GM21619 (cell line): ENCODE data around the gene CCDC136.

Experiments used
- ATAC-seq: cut with Tn5 transposase; IDR thresholded peaks from one replicate; pipeline ENCODE4 v1.9.1; 2021; ENCODE audit not compliant: unreplicated experiment

The CCDC136 gene

DNA sequence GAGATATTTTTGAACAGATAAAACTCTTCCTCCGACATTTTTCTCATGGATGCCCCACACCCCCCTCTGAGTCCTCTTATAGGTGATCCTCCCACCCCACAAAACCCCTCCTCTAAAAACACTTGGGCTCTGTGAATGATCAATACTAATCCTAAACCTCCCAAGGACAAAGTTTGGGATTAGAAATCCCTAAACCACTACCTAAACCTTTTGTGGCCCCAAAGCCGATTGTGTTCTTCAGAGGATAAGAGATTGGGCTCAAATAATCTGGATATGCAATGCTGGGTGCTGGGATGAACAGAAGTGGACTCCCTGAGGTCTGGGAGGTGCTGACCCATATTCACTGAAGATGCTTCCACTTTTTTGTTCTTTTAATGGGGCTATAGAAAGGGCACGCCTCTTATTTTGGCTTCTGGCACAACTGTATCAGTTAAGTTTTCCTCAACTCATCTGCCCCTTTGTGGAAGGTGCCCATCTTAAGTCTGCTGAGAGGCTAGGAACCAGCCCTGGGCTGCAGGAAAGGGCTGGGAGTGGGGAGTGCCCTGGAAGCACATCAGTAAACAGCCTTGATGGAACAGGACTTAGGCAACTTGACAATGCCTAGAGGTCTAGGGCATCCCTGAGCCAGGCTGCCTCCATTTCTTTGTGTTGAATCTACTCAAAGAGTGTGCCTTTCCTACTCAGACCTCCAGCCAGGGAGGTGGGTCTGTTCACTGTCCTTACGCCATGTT lies 15.9 kb upstream of the CCDC136 start, which contains the start of gene OPN1SW:
TSS of gene OPN1SW (minus strand) at position 51 of the 731 bp plus-strand sequence. CDS start at position 38, 13 bp downstream.
- ATAC-seq = no peak

DNA sequence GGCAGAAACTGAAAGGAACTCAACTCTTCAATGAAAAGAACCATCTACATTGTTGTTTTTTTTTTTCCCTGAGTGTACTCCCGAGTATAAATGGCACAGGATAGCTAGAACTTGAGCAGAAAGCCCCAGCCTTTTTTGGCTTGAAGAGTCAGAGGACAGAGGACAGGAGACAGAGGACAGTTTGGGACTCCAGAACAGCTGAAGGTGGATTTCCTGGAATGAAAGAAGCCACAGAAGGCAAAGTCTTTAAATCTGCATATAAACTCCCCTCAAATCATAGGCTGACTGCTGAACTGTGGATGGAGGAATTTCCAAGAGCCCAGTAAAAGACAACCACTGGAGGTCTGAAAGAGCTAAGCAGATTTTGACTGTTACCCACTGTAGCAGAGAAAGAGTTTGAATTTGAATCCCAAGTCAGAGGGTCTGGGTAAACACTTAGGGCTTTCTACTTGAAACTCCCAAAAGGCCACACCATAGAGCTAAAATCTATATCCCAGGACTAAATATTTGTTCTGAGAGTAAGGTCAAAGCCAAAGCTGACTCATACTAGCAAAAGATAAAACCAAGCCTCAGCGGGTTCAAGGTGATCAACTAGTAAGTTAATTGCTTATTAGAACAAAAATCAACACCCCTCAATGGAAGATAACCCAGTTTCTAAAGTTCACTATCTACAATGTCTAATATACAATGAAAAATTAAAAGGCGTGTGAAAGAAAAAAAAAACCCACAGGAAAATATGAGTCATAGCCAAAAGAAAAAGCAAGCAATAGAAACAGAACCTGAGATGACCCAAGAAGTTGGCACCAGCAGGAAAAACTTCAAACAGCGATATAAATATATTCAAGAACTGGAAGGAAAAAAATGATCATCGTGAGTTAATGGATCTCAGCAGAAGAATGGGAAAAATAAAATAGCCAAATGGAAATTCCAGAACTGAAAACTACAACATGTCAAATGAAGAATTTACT lies 14.3 kb upstream of the CCDC136 start:
- no peak for ATAC-seq

DNA sequence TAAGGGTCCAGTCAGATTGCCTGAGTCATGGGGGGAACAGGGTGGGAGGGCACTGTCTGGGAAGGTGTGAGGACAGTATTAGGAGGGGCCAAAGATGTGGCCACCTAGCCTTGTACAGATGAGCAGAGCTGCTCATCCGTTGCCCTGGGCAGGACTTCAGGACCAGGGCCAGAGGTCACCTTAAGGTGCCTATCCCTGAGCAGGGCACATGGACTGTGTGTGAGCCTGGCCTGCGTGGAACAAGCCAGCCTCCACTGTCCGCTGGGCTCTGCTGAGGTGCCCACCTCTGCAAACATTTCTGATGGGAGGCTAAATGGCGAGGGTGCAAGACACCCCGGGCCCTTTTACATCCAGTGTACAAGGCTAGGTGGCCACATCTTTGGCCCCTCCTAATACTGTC lies 12.8 kb upstream of the CCDC136 start:
- ATAC-seq = no peak

DNA sequence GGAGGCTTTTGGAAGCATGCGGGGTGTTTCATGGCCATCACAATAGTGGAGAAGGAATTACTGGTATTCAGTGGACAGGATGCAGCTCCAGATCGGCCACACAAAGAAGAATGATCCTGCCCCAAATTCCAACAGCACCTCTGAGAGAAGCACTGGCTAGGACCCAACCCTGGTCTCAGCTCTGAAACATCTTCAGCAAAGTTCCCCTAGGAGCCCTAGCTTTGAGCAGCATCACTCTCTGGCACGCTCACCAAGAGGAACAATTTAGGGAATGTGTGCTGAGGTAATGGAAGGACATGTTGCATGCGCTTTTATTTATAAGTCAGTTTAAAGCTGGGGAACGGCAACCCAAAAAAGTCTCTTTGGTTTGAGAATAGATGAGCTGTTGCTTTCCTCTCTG lies 10.6 kb upstream of the CCDC136 start:
- no peak for ATAC-seq

DNA sequence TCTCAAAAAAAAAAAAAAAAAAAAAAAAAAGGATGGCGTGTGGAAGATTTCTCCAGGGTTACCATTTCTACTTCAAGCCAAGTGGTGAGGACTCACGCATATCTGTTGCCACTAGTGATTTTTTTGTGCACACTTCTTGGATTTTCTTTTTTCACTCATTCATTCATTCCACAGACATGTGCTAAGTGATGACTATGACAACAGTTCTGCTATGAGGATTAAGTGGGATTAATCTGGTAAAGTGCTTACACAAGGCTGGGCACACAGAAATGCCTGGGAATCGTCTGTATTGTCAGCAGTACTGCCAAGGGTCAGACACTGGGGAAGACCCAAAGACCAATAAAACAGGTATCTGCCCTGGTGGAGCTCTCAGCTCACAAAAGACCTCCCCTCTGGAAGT lies 9.9 kb upstream of the CCDC136 start:
- no peak for ATAC-seq

DNA sequence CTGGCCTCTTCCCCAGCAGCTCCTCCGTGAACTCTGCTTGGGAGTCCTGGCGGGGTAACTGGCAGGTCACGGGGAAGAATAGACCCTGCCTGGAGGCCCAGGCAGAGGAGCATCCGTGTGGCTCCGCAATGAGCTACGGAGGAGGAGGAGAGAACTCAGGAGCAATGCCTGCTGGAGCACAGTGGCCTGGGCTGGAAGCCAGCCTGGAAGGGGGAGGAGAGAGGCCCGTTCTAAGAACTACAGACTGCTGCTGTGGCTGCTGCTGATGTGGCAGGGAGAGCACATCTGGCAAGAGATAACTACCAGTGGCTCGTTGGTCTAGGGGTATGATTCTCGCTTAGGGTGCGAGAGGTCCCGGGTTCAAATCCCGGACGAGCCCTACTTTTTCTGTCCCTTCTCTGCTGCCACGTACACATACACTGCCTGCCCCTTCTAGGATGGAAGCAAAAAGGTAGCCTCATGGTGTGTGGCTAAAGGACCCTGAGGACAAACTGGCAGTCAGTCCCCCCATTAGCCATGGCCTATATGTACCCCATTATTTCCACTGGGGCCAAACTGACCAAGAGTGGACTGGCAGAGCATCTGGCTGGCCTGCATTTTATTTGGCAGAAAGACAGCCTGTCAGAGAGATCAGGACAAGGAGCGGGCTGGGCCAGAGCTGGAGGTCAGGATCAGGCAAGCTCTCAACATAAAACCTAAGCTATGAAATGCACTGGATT lies 8.5 kb upstream of the CCDC136 start:
- no peak for ATAC-seq

DNA sequence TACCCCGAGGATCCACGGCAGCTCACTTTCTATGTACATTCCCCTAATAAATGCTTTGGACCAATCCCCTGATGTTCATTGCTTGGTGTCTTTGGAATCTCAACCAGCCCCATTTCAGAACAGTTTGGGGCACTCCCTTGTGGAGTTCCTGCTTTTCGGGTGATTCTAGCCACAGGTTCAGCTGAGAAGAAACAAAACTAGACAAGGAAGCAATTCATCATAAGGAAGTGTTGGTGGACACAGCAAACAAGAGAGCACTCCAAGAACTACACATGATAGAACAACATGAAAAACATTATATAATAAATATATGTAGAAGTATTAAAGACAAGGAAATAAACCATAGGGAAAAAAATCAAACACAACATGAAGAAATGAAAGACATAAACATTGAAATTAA lies 6.0 kb upstream of the CCDC136 start:
- ATAC-seq = no peak

DNA sequence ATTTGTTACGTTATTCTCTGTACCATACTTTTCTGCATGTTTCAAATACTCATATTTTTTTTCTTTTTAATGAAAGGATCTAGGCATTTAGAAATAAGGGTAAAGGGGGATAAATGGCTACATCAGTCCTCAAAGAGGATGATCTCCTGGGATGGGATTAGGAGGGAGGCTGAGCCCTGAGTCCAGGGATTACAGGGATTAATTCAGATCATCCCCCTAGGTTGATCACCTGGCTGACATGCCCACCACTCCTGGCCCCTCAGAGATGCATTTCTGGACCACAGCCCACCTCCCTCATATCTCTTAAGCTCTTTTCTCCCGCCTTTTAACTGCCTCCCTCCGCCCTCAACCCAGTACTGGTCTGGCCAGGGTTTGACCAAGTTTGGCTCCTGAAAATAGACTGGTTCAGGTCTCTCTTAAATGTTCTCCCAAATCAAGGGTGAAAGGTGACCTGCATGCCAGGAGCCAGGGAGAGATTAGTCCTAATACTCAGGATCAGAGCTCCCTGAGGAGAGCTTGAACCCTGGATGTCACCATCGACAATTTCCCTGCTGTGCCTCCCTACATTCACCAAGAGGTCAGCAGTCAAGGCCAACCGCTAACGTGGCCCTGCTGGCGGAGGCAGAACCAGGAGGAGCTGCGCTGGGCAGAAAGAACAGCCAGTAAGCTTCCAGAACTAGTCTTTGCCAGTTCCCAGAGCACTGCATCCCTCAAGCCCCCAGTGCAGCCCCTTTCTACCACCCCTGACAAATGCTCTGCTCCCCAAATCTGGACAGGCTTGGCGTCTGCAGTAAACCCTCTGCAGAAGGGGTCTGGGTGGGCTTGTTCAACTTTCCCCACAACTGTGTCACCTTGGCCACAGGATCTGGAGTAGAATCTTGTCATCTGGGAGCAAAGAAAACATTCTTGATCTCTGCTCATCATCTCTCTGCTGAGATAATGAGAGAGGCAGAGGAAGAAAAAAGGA lies 3.0 kb upstream of the CCDC136 start:
- ATAC-seq = no peak

DNA sequence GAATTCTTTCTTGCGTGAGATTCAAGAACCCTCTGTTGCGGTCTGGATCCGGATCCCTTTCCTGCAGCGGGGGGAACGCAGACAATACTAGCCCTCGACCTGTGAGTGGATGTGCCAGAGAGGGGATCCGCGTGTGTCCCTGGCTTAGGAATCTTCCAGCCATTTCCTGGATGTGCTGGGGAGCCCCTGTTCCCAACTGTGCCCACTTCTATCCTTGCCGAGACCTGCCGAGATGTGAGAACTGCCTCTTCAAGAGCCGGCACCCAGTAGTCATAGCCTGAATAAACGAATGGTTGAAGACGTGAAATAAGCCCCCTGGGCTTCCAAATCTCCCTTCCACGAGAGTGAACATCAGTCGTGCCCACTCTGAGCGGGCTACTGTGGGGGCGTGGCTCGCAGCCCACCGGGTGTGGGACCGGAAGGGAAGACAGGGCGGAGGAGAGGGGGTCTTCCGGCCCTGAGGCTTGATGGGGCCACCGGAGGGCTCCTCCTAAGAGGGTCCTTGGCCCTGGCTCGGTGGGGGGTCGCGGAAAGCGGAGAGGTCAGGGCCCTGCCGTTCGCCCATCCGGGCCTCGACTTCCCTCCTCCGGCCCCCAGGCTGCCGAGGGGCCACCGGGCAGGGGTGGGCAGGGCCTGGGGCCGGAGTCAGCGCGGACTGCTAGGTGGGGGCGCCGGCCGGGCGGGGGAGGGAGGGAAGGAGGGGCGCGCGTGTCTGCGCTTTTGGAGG lies 1.3 kb upstream of the CCDC136 start:
- peak; percentile 6 for ATAC-seq

DNA sequence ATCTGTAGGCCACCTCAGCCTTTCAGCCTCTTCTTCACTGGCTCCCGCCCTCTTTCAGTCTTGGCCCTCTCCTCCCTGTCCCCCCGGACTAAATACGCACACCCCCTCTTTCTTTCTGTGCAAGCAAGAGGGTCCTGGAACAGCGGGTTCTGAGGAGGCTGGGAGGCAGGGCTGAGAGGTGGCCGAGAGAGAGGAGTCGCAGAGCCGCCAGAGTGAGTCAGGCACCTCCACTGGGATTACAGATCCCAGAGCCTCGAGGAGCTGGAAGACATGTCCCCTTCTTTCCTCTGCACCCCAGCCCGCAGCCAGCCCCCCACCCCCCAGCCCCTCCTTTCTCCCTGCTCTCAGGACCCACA lies 182 bp downstream of the CCDC136 start:
- no peak for ATAC-seq

DNA sequence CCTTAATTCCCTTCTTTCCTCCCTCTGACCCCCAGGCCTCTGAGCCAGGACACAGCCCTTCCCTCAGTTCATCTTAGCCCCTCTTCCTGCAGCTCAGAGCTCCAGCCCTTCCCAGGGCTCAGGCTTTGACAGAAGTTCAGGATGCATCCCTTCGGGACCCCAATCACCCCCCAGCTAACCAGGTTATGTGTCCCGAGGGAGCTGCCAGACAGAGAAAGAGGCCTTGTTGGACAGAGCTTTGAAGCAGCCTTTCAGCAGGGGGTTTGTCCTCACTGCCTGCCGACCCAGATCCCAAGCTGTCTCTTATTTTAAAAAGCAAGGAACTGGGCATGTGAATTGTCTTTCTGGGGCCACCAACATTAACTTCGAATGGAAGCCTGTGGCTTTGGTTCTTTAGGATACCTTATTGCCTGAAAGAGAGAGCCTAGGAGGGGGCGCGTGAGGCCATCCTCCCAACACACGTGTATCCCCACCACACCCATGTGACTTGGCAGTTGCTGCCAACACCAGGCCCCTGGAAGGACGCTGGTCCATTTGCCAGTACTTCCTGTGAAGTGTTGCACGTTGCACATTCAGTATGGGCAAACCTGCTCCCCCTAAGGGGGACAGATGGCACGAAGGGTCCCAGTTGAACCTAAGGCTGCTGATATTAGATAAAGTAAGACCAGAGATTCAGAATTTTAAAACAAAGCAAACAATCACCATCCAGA lies 858 bp downstream of the CCDC136 start:
- ATAC-seq = no peak

DNA sequence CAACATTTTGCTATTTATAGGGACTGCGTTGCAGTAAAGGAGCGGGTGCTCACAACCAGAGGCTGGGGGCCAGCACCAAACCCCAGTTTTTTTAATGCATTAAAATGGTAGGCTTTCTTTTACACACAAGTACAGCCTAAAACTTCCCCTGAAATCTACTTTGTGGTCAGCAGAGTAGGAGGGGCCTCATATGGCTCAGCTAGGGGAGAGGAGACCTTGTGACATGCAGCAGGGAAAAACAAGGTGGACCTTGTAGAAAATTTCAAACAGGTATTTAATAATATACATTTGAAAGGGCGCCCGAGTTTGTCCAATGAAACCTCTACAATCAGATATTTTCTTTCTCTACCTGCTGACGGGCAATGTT lies 1.4 kb downstream of the CCDC136 start:
- no peak for ATAC-seq

DNA sequence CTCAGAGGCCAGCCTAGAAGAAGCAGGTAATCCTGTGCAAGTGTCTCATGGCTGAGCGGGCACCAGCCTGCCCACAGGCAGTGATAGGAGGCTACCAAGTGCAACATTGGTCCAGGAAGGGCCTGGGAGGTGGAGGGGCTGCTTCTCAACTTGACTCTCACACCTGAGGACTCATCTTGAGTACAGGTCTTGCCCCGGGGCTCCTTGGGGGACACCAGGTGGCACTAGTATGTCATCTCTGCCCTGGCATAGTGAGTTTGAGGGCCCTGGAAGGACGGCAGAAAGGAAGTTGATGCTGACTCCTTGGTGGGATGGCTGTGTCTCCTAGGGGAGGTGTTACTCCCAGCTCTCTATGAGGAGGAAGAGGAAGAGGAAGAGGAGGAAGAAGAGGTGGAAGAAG lies 2.3 kb downstream of the CCDC136 start:
- no peak for ATAC-seq

DNA sequence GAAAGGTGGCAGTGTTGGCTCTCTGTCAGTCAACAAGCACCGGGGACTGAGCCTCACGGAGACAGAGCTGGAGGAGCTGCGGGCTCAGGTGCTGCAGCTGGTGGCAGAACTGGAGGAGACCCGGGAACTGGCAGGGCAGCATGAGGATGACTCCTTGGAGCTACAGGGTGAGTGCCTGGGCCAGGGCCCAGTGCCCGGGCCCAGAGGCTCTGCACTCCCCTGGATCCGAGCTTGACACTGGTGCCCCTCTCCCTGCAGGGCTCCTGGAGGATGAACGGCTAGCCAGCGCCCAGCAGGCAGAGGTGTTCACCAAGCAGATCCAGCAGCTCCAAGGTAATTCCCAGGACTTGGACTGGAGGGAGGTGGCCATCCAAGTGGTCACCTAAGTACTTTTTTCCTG lies 2.7 kb downstream of the CCDC136 start:
- no peak for ATAC-seq

DNA sequence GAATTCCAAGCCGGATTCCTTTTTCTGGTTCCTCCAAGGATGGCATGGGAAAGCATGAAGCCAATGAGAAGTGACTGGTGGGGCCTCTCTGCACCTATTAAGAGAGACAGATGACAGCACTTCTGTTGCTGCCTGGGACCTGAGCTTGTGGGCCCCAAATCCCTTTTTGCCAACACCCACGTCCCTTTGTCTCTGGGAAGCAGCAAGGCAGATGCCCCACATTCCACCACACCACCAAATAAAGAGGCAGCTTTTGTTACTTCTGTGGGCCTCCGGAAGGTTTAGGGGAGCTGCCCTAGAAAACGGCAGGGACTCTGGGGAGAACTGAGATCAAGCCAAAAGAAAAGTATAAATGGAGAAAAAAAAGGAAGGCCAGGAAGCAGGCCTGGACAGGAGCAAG lies 3.4 kb downstream of the CCDC136 start:
- ATAC-seq = no peak

DNA sequence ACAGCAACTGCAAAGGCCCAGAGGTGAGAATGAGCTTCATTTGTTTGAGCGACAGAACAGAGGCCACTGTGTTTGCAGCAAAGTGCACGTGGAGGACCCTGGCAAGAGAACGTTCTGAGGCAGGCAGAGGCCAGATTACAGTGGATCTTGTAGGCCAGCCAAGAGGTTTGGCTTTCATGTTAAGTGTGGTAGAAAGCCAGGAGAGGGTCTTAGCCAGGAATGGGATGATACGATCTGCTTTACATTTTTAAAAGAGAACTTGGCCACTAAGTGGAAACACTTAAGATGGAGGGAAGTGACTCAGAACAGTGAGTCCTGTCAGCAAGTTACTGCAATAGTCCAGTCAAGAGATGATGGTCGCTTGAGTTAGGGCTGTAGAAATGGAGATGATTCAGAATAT lies 4.6 kb downstream of the CCDC136 start:
- ATAC-seq = no peak

DNA sequence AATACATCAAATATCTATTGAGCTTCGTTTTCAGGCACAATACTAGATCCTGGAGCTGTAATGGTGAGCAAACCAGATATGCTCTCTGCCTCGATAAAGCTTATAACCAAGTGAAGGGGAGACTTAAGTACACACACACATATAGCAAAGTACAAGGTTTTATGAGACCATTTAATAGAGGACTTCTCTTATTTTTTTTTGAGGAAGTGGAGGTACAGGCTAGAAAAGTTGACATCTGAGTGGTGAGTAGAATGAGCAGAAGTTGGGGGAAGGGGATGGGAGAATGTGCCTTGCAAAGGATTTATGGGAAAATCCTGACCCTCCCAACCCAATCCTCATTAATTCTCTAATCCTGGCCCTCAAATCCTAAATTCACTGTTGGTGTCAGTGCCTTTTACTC lies 7.7 kb downstream of the CCDC136 start:
- no peak for ATAC-seq

DNA sequence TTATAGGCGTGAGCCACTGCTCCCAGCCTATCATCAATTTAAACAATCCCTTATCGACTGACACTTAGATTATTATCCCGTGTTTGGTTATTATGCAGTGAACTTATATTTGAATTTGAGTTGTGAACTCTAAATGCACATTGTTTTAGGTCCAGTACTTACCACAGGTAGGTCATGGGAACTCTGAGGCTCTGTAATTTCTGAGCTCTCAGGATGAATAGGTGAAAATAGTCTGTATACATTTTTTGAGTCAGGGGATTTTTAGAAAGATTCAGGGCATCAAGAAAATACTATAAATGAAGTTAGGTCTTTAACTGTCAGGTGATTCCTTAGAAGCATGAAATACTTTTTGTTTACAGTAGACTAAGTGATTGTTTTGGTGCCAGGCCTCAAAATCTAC lies 8.8 kb downstream of the CCDC136 start:
- ATAC-seq = no peak

DNA sequence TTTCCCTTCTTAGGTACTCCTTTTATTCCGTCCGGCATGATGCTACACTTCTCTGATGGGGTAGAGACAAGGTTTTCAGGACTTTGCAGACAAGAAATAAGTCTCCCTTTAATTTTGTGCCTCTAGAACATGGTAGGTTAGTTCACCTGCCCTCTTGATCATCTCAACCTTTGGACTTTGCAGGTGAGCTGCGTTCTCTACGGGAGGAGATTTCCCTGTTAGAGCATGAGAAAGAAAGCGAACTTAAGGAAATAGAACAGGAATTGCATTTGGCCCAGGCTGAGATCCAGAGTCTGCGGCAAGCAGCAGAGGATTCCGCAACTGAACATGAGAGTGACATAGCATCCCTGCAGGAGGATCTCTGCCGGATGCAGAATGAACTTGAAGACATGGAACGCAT lies 9.2 kb downstream of the CCDC136 start:
- ATAC-seq = no peak
